Measurements from ENCODE around the gene TSSC4.

Gene TSSC4

GRCh38 chr11:2398664-2399355 is 1.7 kb upstream of the TSSC4 start:
- no peak for DNase-seq (ENCODE audit: low read depth in 3 of 3, low spot score in 1 of 3)

- no peak for DNase-seq (ENCODE audit: low read depth in 3 of 3, low spot score in 1 of 3)
These were observed 972 bp upstream of the TSSC4 start for GRCh38 chr11:2399488-2400068.

GRCh38 chr11:2400762-2401435 is 349 bp downstream of the TSSC4 start:
- DNase-seq (ENCODE audit: low read depth in 3 of 3, low spot score in 1 of 3): no peak

- no peak for DNase-seq (ENCODE audit: low read depth in 3 of 3, low spot score in 1 of 3)
These were observed 960 bp downstream of the TSSC4 start for GRCh38 chr11:2401436-2401984.

GRCh38 chr11:2402106-2402505 is 1.6 kb downstream of the TSSC4 start:
- no peak for DNase-seq (ENCODE audit: low read depth in 3 of 3, low spot score in 1 of 3)

- DNase-seq (ENCODE audit: low read depth in 3 of 3, low spot score in 1 of 3): no peak
These were observed 2.5 kb downstream of the TSSC4 start for GRCh38 chr11:2402890-2403645.

GRCh38 chr11:2404735-2405196 is 4.2 kb downstream of the TSSC4 start:
- no peak for DNase-seq (ENCODE audit: low read depth in 3 of 3, low spot score in 1 of 3)

GRCh38 chr11:2406451-2406850 is 5.9 kb downstream of the TSSC4 start:
- DNase-seq (ENCODE audit: low read depth in 3 of 3, low spot score in 1 of 3): no peak

GRCh38 chr11:2406878-2407410 is 6.4 kb downstream of the TSSC4 start:
- DNase-seq (ENCODE audit: low read depth in 3 of 3, low spot score in 1 of 3): no peak

GRCh38 chr11:2408671-2409070 is 8.1 kb downstream of the TSSC4 start:
- no peak for DNase-seq (ENCODE audit: low read depth in 3 of 3, low spot score in 1 of 3)

- DNase-seq (ENCODE audit: low read depth in 3 of 3, low spot score in 1 of 3): no peak
These were observed 8.6 kb downstream of the TSSC4 start for GRCh38 chr11:2409126-2409525.

- DNase-seq (ENCODE audit: low read depth in 3 of 3, low spot score in 1 of 3): no peak
These were observed 9.3 kb downstream of the TSSC4 start for GRCh38 chr11:2409611-2410468.

- DNase-seq (ENCODE audit: low read depth in 3 of 3, low spot score in 1 of 3): no peak
These were observed 10.1 kb downstream of the TSSC4 start for GRCh38 chr11:2410616-2411015.

GRCh38 chr11:2411446-2412305 is 11.1 kb downstream of the TSSC4 start:
- DNase-seq (ENCODE audit: low read depth in 3 of 3, low spot score in 1 of 3): no peak

- no peak for DNase-seq (ENCODE audit: low read depth in 3 of 3, low spot score in 1 of 3)
These were observed 11.8 kb downstream of the TSSC4 start for GRCh38 chr11:2412323-2412722.

- DNase-seq (ENCODE audit: low read depth in 3 of 3, low spot score in 1 of 3): no peak
These were observed 13.4 kb downstream of the TSSC4 start for GRCh38 chr11:2413742-2414579.

- no peak for DNase-seq (ENCODE audit: low read depth in 3 of 3, low spot score in 1 of 3)
These were observed 14.1 kb downstream of the TSSC4 start for GRCh38 chr11:2414616-2415015.

- no peak for DNase-seq (ENCODE audit: low read depth in 3 of 3, low spot score in 1 of 3)
These were observed 14.6 kb downstream of the TSSC4 start for GRCh38 chr11:2415171-2415570.
